Nephron (organoid): Measurements from ENCODE around the gene IGFBP3.

ENCODE experiments used
- H3K27ac Mint-ChIP-seq, 3 experiments: 2 replicates each; pipeline ENCODE4 v1.8.0; 2020; ENCODE audit warnings: mixed read lengths in 3 of 3, mild to moderate bottlenecking in 2 of 3, moderate library complexity in 1 of 3
- H3K27me3 Mint-ChIP-seq: 2 replicates; pipeline ENCODE4 v1.8.0; 2021; ENCODE audit warnings: low read depth, mild to moderate bottlenecking, moderate library complexity, mixed read lengths
- H3K36me3 Mint-ChIP-seq: 2 replicates; pipeline ENCODE4 v1.8.0; 2020; ENCODE audit warnings: low read depth, mixed read lengths
- H3K4me1 Mint-ChIP-seq: 2 replicates; pipeline ENCODE4 v1.8.0; 2020; ENCODE audit warnings: mixed read lengths
- H3K4me3 Mint-ChIP-seq, 3 experiments: 2 replicates each; pipeline ENCODE4 v1.8.0; 2020; ENCODE audit warnings: mild to moderate bottlenecking in 3 of 3, mixed read lengths in 3 of 3, moderate library complexity in 2 of 3
- H3K9me3 Mint-ChIP-seq: 2 replicates; pipeline ENCODE4 v1.8.0; 2020; ENCODE audit warnings: mixed read lengths
- TF ChIP-seq, protein P1 (sequence below), 3 experiments: fragments of 200-600 bp; sonication (generic); IDR thresholded peaks; one replicate each; pipeline ENCODE4 v1.5.0; 2021; ENCODE audit warnings: antibody characterized with exemption in 3 of 3; ENCODE audit not compliant: unreplicated experiment in 3 of 3

The IGFBP3 gene

DNA sequence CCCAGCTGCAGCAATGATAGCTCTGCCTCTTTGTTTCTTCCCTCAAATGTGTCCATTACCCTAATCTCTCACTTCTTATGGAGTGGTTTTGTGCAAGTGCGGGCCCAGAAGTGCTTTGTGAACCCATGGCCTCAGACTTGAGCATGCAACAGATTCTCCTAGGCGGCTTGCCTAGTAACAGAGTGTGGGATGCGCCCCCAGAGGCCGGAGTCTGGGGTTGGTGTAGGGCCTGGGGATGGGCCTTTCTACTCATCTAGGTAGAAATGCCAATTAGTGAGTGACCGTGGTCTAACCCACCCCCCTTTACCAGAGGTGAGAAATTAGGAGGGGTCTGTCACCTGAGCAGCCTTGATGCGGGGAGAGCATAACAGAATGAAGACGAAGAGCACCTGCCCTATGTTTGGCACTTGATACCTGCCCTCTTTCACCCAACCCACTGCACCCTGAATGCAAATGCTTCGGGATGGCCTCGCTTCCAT, 39.8 kb downstream of the IGFBP3 start:
- Mint-ChIP-seq H3K36me3 (no peaks in the 10 kb centered on the region), H3K9me3 (peaks cover 18% of the 10 kb centered on the region), H3K4me1 (no peaks in the 10 kb centered on the region), H3K27me3 (peaks cover 12% of the 10 kb centered on the region), H3K4me3 (no peak overlapping the region), H3K27ac (no peak overlapping the region)
- TF ChIP-seq, protein P1, sequence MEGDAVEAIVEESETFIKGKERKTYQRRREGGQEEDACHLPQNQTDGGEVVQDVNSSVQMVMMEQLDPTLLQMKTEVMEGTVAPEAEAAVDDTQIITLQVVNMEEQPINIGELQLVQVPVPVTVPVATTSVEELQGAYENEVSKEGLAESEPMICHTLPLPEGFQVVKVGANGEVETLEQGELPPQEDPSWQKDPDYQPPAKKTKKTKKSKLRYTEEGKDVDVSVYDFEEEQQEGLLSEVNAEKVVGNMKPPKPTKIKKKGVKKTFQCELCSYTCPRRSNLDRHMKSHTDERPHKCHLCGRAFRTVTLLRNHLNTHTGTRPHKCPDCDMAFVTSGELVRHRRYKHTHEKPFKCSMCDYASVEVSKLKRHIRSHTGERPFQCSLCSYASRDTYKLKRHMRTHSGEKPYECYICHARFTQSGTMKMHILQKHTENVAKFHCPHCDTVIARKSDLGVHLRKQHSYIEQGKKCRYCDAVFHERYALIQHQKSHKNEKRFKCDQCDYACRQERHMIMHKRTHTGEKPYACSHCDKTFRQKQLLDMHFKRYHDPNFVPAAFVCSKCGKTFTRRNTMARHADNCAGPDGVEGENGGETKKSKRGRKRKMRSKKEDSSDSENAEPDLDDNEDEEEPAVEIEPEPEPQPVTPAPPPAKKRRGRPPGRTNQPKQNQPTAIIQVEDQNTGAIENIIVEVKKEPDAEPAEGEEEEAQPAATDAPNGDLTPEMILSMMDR (IDR thresholded peaks at IDR 0.05; ENCODE audit: unreplicated experiment in 3 of 3): no peak

GRCh38 chr7:45880433-45880860, 40.6 kb downstream of the IGFBP3 start:
- H3K27me3 Mint-ChIP-seq: peaks cover 11% of the 10 kb centered on the region
- no peak overlapping the region for H3K27ac Mint-ChIP-seq
- peaks cover 18% of the 10 kb centered on the region for H3K9me3 Mint-ChIP-seq
- H3K4me3 Mint-ChIP-seq: no peak overlapping the region
- H3K4me1 Mint-ChIP-seq: no peaks in the 10 kb centered on the region
- no peaks in the 10 kb centered on the region for H3K36me3 Mint-ChIP-seq
- TF ChIP-seq, protein P1 (IDR thresholded peaks at IDR 0.05; ENCODE audit: unreplicated experiment in 3 of 3): no peak

DNA sequence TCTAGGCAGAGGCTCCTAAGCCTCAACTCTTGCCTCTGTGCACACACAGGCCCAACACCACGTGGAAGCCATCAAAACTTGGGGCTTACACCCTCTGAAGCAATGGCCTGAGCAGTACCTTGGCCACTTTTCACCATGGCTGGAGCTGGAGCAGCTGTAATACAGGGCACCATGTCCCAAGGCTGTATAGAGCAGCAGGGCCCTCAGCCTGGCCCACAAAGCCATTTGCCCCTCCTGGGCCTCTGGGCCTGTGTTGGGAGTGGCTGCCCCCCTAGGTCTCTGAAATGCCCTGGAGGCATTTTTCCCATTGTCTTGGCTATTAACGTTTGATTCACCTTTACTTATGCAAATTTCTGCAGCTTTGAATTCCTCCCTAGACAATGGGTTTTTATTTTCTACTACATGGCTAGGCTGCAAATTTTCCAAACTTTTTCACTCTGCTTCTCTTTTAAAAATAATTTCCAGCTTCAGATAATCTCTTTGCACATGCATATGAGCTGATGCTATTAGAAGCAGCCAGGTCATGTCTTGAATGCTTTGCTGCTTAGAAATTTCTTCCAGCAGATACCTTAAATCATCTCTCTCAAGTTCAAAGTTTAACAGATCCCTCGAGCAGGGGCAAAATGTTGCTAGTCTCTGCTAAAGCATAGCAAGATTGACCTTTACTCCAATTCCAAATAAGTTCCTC, 42.5 kb downstream of the IGFBP3 start:
- Mint-ChIP-seq H3K4me3 (no peak overlapping the region), H3K36me3 (no peaks in the 10 kb centered on the region), H3K27ac (no peak overlapping the region), H3K9me3 (peaks cover 18% of the 10 kb centered on the region), H3K27me3 (peaks cover 4% of the 10 kb centered on the region), H3K4me1 (no peaks in the 10 kb centered on the region)
- TF ChIP-seq, protein P1 (IDR thresholded peaks at IDR 0.05; ENCODE audit: unreplicated experiment in 3 of 3): no peak

- Mint-ChIP-seq H3K9me3 (peaks cover 18% of the 10 kb centered on the region), H3K27ac (no peak overlapping the region), H3K27me3 (no peaks in the 10 kb centered on the region), H3K4me1 (no peaks in the 10 kb centered on the region), H3K36me3 (no peaks in the 10 kb centered on the region), H3K4me3 (no peak overlapping the region)
- TF ChIP-seq, protein P1 (IDR thresholded peaks at IDR 0.05; ENCODE audit: unreplicated experiment in 3 of 3): no peak
These were observed 44.6 kb downstream of the IGFBP3 start for GRCh38 chr7:45876519-45876918.

DNA sequence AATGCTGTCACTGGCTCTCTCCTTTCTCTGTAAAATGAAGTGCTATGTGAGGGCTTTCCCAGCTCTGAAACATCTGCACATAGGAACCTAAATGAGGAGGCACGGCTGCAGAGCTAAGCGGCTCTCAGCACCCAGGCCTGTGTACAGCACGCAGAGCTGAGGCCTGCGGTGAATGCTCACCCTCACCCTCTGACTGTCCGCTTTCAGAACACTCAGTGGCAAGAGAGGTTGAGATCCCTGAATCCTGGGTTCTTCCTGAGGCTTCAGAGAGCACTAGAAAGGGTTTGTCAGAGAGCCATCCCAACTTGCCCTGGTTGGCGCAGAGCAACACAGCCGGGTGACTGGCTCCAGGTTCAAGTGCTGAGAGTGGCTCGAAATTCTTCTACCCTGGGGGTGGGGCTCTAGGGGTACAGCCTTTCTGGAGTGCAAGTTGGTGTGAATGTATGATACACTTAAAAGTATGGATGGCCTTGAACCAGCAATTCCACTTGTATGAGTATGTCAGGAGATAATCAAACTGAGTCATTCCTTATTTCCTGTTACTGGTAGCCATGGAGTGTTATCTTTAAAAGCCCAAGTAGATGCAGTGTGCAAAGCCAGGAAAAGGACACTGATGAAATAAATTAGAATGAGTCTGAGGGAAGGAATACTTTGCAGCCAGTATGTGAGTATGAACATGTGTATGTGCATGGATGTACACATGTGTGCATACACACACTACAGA, 46.5 kb downstream of the IGFBP3 start:
- H3K9me3 Mint-ChIP-seq: peaks cover 17% of the 10 kb centered on the region
- H3K27ac Mint-ChIP-seq: no peak overlapping the region
- no peaks in the 10 kb centered on the region for H3K36me3 Mint-ChIP-seq
- no peaks in the 10 kb centered on the region for H3K27me3 Mint-ChIP-seq
- H3K4me1 Mint-ChIP-seq: no peaks in the 10 kb centered on the region
- no peak overlapping the region for H3K4me3 Mint-ChIP-seq
- TF ChIP-seq, protein P1 (IDR thresholded peaks at IDR 0.05; ENCODE audit: unreplicated experiment in 3 of 3): no peak
